Fibroblast of lung (primary cell): ENCODE data around the gene DHRS7C. TPM values are rescaled to one million over a fixed set of nuclear protein-coding genes. Genes with fewer than 3 reads are reported as not detected.

ENCODE experiments used
- DNase-seq, 2 donors: peaks; one replicate each; pipeline versions ENCODE4 v3.0.0 to v3.0.0-alpha.2; 2010; ENCODE audit warnings: low read depth in 2 of 2
- H2AFZ ChIP-seq: 2 replicates; pipeline ENCODE4 v1.5.1; 2012; ENCODE audit warnings: low read length, control low read depth, inconsistent platforms
- H3K27ac ChIP-seq: 2 replicates; pipeline ENCODE4 v1.5.1; 2011; ENCODE audit warnings: low read length, control low read depth; ENCODE audit not compliant: insufficient read depth
- H3K27me3 ChIP-seq: 2 replicates; pipeline ENCODE4 v1.5.1; 2011; ENCODE audit warnings: mild to moderate bottlenecking, low read length; ENCODE audit not compliant: control insufficient read depth, insufficient read depth
- H3K36me3 ChIP-seq: 2 replicates; pipeline ENCODE4 v1.5.1; 2011; ENCODE audit warnings: low read length; ENCODE audit not compliant: control insufficient read depth, insufficient read depth
- H3K4me1 ChIP-seq: 2 replicates; pipeline ENCODE4 v1.5.1; 2011; ENCODE audit warnings: low read length; ENCODE audit not compliant: control insufficient read depth, insufficient read depth; ENCODE audit errors: extremely low read depth
- H3K4me2 ChIP-seq: 2 replicates; pipeline ENCODE4 v1.5.1; 2011; ENCODE audit warnings: low read length, control low read depth; ENCODE audit not compliant: insufficient read depth; ENCODE audit errors: extremely low read depth
- H3K4me3 ChIP-seq, 4 experiments: fragments of 200-600 bp in 1 of 4; sonication (generic) in 1 of 4; replicated peaks in 1 of 4; 2 replicates each; pipeline ENCODE4 v1.5.1; 2011 to 2016; ENCODE audit warnings: low read length in 4 of 4, low read depth in 3 of 4, mild to moderate bottlenecking in 3 of 4, control low read depth in 2 of 4, inconsistent platforms in 1 of 4, mixed read lengths in 1 of 4; ENCODE audit not compliant: insufficient read depth in 1 of 4; ENCODE audit errors: control extremely low read depth in 1 of 4
- H3K79me2 ChIP-seq: 2 replicates; pipeline ENCODE4 v1.5.1; 2012; ENCODE audit warnings: mild to moderate bottlenecking, low read length, inconsistent platforms; ENCODE audit not compliant: control insufficient read depth, insufficient read depth
- H3K9ac ChIP-seq: 2 replicates; pipeline ENCODE4 v1.5.1; 2011; ENCODE audit warnings: mild to moderate bottlenecking, low read length, control low read depth; ENCODE audit not compliant: insufficient read depth
- H3K9me3 ChIP-seq: 2 replicates; pipeline ENCODE4 v1.5.1; 2012; ENCODE audit warnings: low read depth, low read length; ENCODE audit not compliant: control insufficient read depth, insufficient read depth
- H4K20me1 ChIP-seq: 2 replicates; pipeline ENCODE4 v1.5.1; 2011; ENCODE audit warnings: low read length; ENCODE audit not compliant: control insufficient read depth, insufficient read depth; ENCODE audit errors: extremely low read depth
- EZH2 ChIP-seq: IDR thresholded peaks from 2 replicates; pipeline ENCODE4 v1.5.1; 2012; ENCODE audit warnings: low read length, control low read depth, mild to moderate bottlenecking; ENCODE audit errors: missing control alignments
- polyA plus RNA-seq, 2 donors: library from polyadenylated mRNA; depleted of rRNA in 1 of 2; stranded (reverse) in 1 of 2; unstranded in 1 of 2; fragments of >200 nt; gene quantifications; 2 replicates each; pipeline ENCODE4 v1.2.1, GENCODE V29; 2011 to 2012; ENCODE audit warnings: missing spikeins in 1 of 2
- total RNA-seq: library from RNA; depleted of rRNA; stranded (reverse); fragments of >200 nt; gene quantifications from 2 replicates; pipeline ENCODE4 v1.2.1, GENCODE V29; 2014
- TF ChIP-seq, protein P1 (sequence below), 2 donors: IDR thresholded peaks in 1 of 2; conservative IDR thresholded peaks in 1 of 2; 1 replicate in 1 of 2; 2 replicates in 1 of 2; pipeline ENCODE4 v1.5.1; 2011 to 2012; ENCODE audit warnings: low read length in 2 of 2, control low read depth in 1 of 2, inconsistent platforms in 1 of 2, low read depth in 1 of 2, mild to moderate bottlenecking in 1 of 2

DHRS7C gene
- total and polyA plus RNA-seq, 2 donors (not counting 1 experiment from before 2014, with no cell fraction given) = not detected

DNA sequence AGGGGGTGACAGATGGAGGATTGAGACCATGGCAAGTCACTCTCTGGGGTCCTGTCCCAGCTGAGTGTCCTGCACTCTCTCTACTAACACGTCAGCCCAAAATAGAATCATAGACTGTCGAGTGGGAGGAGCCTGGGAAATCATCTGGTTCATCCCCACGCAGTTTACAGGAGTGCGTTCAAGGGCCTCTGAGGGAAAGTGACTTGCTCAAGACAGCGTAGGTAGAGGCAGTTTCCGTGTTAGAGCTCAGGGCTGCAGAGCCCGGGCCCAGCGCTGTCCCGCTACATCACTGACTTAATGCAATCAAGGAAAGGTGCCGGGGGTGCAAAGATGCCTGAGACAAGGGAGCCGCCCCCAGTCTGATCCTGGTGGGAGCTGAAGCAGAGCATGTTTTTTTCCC lies 20.1 kb upstream of the DHRS7C start:
- DNase-seq = no peak
- Histone ChIP-seq H3K79me2 (no peaks in the 10 kb centered on the region), H3K36me3 (no peaks in the 10 kb centered on the region), H3K9me3 (peaks cover 1% of the 10 kb centered on the region), H4K20me1 (no peaks in the 10 kb centered on the region), H3K4me3 (no peak overlapping the region), H3K9ac (no peak overlapping the region), H3K4me1 (no peaks in the 10 kb centered on the region), H3K27ac (no peak overlapping the region), H2AFZ (no peak overlapping the region), H3K4me2 (no peak overlapping the region), H3K27me3 (no peaks in the 10 kb centered on the region)
- no peak for TF ChIP-seq EZH2

DNA sequence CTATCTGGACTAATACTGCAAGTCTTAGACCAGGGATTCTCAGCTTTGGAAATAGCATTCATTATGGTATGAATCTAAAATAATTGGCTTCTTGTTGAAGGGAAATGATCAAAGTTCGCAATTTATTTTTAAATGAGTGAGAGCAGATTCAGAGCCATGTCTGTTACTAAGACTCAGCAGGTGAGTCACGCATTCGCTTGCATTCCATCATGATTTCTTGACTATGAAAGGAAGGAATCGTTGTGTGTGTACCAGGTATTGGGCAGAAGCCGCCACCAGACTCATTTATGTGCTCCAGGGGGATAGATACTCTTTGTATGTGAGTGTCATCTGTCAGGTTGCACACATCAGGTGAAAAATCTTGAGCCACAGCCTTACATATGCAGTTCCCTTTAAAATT lies 19.7 kb upstream of the DHRS7C start:
- Histone ChIP-seq H3K9me3 (no peaks in the 10 kb centered on the region), H3K36me3 (no peaks in the 10 kb centered on the region), H3K4me1 (no peaks in the 10 kb centered on the region), H4K20me1 (no peaks in the 10 kb centered on the region), H3K9ac (no peak overlapping the region), H3K27ac (no peak overlapping the region), H3K4me3 (no peak overlapping the region), H3K4me2 (no peak overlapping the region), H2AFZ (no peak overlapping the region), H3K79me2 (no peaks in the 10 kb centered on the region), H3K27me3 (no peaks in the 10 kb centered on the region)
- TF ChIP-seq, protein P1, sequence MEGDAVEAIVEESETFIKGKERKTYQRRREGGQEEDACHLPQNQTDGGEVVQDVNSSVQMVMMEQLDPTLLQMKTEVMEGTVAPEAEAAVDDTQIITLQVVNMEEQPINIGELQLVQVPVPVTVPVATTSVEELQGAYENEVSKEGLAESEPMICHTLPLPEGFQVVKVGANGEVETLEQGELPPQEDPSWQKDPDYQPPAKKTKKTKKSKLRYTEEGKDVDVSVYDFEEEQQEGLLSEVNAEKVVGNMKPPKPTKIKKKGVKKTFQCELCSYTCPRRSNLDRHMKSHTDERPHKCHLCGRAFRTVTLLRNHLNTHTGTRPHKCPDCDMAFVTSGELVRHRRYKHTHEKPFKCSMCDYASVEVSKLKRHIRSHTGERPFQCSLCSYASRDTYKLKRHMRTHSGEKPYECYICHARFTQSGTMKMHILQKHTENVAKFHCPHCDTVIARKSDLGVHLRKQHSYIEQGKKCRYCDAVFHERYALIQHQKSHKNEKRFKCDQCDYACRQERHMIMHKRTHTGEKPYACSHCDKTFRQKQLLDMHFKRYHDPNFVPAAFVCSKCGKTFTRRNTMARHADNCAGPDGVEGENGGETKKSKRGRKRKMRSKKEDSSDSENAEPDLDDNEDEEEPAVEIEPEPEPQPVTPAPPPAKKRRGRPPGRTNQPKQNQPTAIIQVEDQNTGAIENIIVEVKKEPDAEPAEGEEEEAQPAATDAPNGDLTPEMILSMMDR (conservative IDR thresholded peaks at IDR 0.05 in 1 of 2, IDR thresholded peaks at IDR 0.05 in 1 of 2; ENCODE audit: low read depth in 1 of 2, low read length in 2 of 2) = no peak
- TF ChIP-seq EZH2 = no peak
- DNase-seq = peak in 1 of 2 donors; percentile 19

DNA sequence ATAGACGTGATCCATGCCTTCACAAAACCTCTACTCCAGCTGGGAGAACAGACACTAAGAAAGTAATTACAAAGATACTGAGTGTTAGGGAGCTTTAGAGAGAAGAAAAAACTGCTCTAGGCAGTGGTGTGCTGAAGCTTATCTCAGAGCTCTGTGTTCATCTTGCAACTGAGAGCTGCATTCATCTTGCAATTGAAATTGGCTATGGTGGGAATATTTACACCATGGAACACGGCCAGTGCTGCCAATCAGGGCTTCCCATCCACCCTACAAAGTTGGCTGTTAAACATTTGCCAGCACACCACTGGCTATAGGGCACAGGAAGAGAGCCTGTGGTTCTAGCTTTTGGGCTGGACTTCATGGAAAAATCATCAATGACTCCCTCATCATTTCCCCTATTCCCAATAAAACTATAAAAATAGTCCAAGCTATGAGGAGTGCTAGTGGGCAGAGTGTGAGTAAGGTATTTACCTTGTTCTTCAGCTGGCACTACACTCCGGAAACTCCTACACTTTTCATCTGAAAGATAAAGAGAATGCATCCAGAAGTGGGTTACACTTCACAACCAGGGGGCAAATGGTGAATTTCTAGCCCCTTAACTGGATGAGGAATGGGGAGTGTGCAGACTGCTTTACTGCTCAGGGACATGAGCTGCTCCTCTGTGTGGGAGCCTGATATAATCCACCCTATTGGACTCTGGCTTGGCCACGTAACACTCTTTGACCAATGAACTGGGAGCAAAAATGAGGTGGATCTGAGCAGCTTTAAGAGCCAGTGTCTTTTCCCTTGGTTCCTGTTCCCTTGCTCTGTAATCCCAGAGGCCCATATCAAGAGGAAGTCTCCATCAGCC lies 18.9 kb upstream of the DHRS7C start:
- Histone ChIP-seq H3K4me2 (no peak overlapping the region), H3K79me2 (no peaks in the 10 kb centered on the region), H2AFZ (no peak overlapping the region), H3K27ac (no peak overlapping the region), H3K4me1 (no peaks in the 10 kb centered on the region), H3K9ac (no peak overlapping the region), H3K4me3 (no peak overlapping the region), H3K36me3 (no peaks in the 10 kb centered on the region), H3K27me3 (no peaks in the 10 kb centered on the region), H4K20me1 (no peaks in the 10 kb centered on the region), H3K9me3 (no peaks in the 10 kb centered on the region)
- no peak for DNase-seq
- TF ChIP-seq, protein P1 (conservative IDR thresholded peaks at IDR 0.05 in 1 of 2, IDR thresholded peaks at IDR 0.05 in 1 of 2; ENCODE audit: low read depth in 1 of 2, low read length in 2 of 2) = no peak
- no peak for TF ChIP-seq EZH2
